ENCODE measurements around the gene SPATA20.

GRCh38 chr17:50521514-50521913 lies 25.5 kb upstream of the SPATA20 start:
- TF ChIP-seq CTCF (IDR thresholded peaks at IDR 0.05; ENCODE audit: poor library complexity, severe bottlenecking) (no peak), EZH2 (IDR thresholded peaks at IDR 0.05; ENCODE audit: borderline replicate concordance, insufficient read depth, low read length, poor library complexity, severe bottlenecking) (no peak)

All from neural cell (in vitro differentiated cells).